ENCODE measurements around the gene SPATS2L.
"Not testable (repeated sequence)": the region's sequence is repeated elsewhere in the genome, so short reads cannot be mapped to it uniquely, and the experiment has no call there.

Gene SPATS2L

GRCh38 chr2:200320344-200320743, 13.9 kb downstream of the SPATS2L start:
- no peak for DNase-seq (ENCODE audit: low read depth)

GRCh38 chr2:200320991-200321390, 14.5 kb downstream of the SPATS2L start:
- DNase-seq (ENCODE audit: low read depth): no peak

- no peak for DNase-seq (ENCODE audit: low read depth)
Observed at GRCh38 chr2:200321780-200322534, 15.5 kb downstream of the SPATS2L start.

- no peak for DNase-seq (ENCODE audit: low read depth)
Observed at GRCh38 chr2:200322607-200323006, 16.1 kb downstream of the SPATS2L start.

GRCh38 chr2:200324362-200324761, 17.9 kb downstream of the SPATS2L start:
- DNase-seq (ENCODE audit: low read depth): no peak

- no peak for DNase-seq (ENCODE audit: low read depth)
Observed at GRCh38 chr2:200329384-200329783, 22.9 kb downstream of the SPATS2L start.

- no peak for DNase-seq (ENCODE audit: low read depth)
Observed at GRCh38 chr2:200329798-200330197, 23.3 kb downstream of the SPATS2L start.

- no peak for DNase-seq (ENCODE audit: low read depth)
Observed at GRCh38 chr2:200330351-200331060, 24.0 kb downstream of the SPATS2L start.

GRCh38 chr2:200331061-200331400, 24.5 kb downstream of the SPATS2L start:
- DNase-seq (ENCODE audit: low read depth): no peak

- DNase-seq (ENCODE audit: low read depth): no peak
Observed at GRCh38 chr2:200335657-200336056, 29.2 kb downstream of the SPATS2L start.

- DNase-seq (ENCODE audit: low read depth): no peak
Observed at GRCh38 chr2:200336980-200337615, 30.6 kb downstream of the SPATS2L start.

- DNase-seq (ENCODE audit: low read depth): no peak
Observed at GRCh38 chr2:200337621-200338020, 31.1 kb downstream of the SPATS2L start.

GRCh38 chr2:200338692-200339091, 32.2 kb downstream of the SPATS2L start:
- no peak for DNase-seq (ENCODE audit: low read depth)

- DNase-seq (ENCODE audit: low read depth): no peak
Observed at GRCh38 chr2:200340508-200341224, 34.2 kb downstream of the SPATS2L start.

GRCh38 chr2:200341376-200341775, 34.9 kb downstream of the SPATS2L start:
- no peak for DNase-seq (ENCODE audit: low read depth)

GRCh38 chr2:200342235-200342634, 35.7 kb downstream of the SPATS2L start:
- no peak for DNase-seq (ENCODE audit: low read depth)

- DNase-seq (ENCODE audit: low read depth): no peak
Observed at GRCh38 chr2:200342654-200343053, 36.2 kb downstream of the SPATS2L start.

- DNase-seq (ENCODE audit: low read depth): not testable (repeated sequence)
Observed at GRCh38 chr2:200344202-200344601, 37.7 kb downstream of the SPATS2L start.

- DNase-seq (ENCODE audit: low read depth): no peak
Observed at GRCh38 chr2:200345975-200346374, 39.5 kb downstream of the SPATS2L start.

GRCh38 chr2:200347301-200347700, 40.8 kb downstream of the SPATS2L start:
- no peak for DNase-seq (ENCODE audit: low read depth)

GRCh38 chr2:200348897-200349563, 42.5 kb downstream of the SPATS2L start:
- no peak for DNase-seq (ENCODE audit: low read depth)

GRCh38 chr2:200349868-200350267, 43.4 kb downstream of the SPATS2L start:
- DNase-seq (ENCODE audit: low read depth): no peak
